Measurements from ENCODE around the gene TNFAIP2. TPM values are rescaled to one million over a fixed set of nuclear protein-coding genes. Genes with fewer than 3 reads are reported as not detected.

The TNFAIP2 gene
- total and polyA plus RNA-seq, 2 of the 4 experiments (the other 2 are of a cell fraction), result 6.3 to 9.6 TPM

- H3K4me1 ChIP-seq (ENCODE audit: control insufficient read depth, insufficient read depth, low read length), result no peaks in the 10 kb centered on the region
- H3K27me3 ChIP-seq (ENCODE audit: control insufficient read depth, insufficient read depth, low read length), result peaks cover 76% of the 10 kb centered on the region
- BruUV-seq (replicated peaks), result no TSS peak
- H2AFZ ChIP-seq (replicated peaks; ENCODE audit: low read length, poor library complexity), result no peak overlapping the region
- H3K79me1 ChIP-seq (ENCODE audit: low read depth in 1 of 2, low read length in 2 of 2), result no peaks in the 10 kb centered on the region
- H3K9me1 ChIP-seq (ENCODE audit: insufficient read depth, low read length), result no peaks in the 10 kb centered on the region
- TF ChIP-seq SMC3 (IDR thresholded peaks at IDR 0.05; ENCODE audit: low read depth, low read length) (no peak), RCOR1 (IDR thresholded peaks at IDR 0.05; ENCODE audit: insufficient replicate concordance, low read length) (no peak), MAFK (IDR thresholded peaks at IDR 0.05; ENCODE audit: low read depth, low read length) (no peak), CEBPB (IDR thresholded peaks at IDR 0.05; ENCODE audit: low read depth, low read length) (no peak), MXI1 (IDR thresholded peaks at IDR 0.05; ENCODE audit: borderline replicate concordance, low read depth, low read length) (no peak), MAZ (IDR thresholded peaks at IDR 0.05; ENCODE audit: borderline replicate concordance, low read depth, low read length) (no peak), CTCF (conservative IDR thresholded peaks at IDR 0.05; ENCODE audit: low read depth, low read length) (no peak), NFE2L2 (IDR thresholded peaks at IDR 0.05; ENCODE audit: low read depth, low read length) (no peak), ELK1 (IDR thresholded peaks at IDR 0.05; ENCODE audit: borderline replicate concordance, low read depth, low read length) (no peak), CHD1 (IDR thresholded peaks at IDR 0.05; ENCODE audit: low read depth, low read length) (no peak), BHLHE40 (IDR thresholded peaks at IDR 0.05; ENCODE audit: low read depth, low read length) (no peak), RFX5 (IDR thresholded peaks at IDR 0.05; ENCODE audit: low read depth, low read length) (no peak), POLR2A (IDR thresholded peaks at IDR 0.05; ENCODE audit: low read depth, low read length) (no peak), RAD21 (IDR thresholded peaks at IDR 0.05; ENCODE audit: low read length) (no peak)
- no peak overlapping the region for H3K14ac ChIP-seq (replicated peaks; ENCODE audit: low read depth, low read length)
- dilution Hi-C loops (cut with HindIII; ENCODE audit: low sequenced_read_pairs, unreplicated experiment) (no loop called here), in situ Hi-C loops (cut with MboI; ENCODE audit: low sequenced_read_pairs) (no loop called here), intact Hi-C loops (cut with micrococcal nuclease) (no loop called here)
- no peak overlapping the region for H3K4me2 ChIP-seq (ENCODE audit: low read depth, low read length)
- WGBS, 2 experiments (ENCODE audit: extremely low coverage in 2 of 2, insufficient read length in 1 of 2), result 44% methylated on average over 2 of the region's 4 CpGs; no CpG with 5 or more reads in 1 of the 2 experiments
- no peak overlapping the region for H3K4ac ChIP-seq (ENCODE audit: low read depth, low read length)
- H3K18ac ChIP-seq (ENCODE audit: low read depth, low read length), result no peak overlapping the region
- POLR2A ChIA-PET (ENCODE audit: unreplicated experiment), result no interaction called here
- no peak overlapping the region for H3K56ac ChIP-seq (ENCODE audit: extremely low read depth, insufficient read depth, low read length)
- H2BK20ac ChIP-seq (ENCODE audit: low read depth, low read length), result no peak overlapping the region
- H2BK120ac ChIP-seq (ENCODE audit: low read depth, low read length), result no peak overlapping the region
- no peaks in the 10 kb centered on the region for H4K20me1 ChIP-seq (ENCODE audit: insufficient read depth, low read length)
- ATAC-seq (ENCODE audit: low read depth) (no peak), DNase-seq (no peak)
- no peak overlapping the region for H3K23ac ChIP-seq (ENCODE audit: low read depth, low read length)
- no peaks in the 10 kb centered on the region for H3K36me3 ChIP-seq (ENCODE audit: control insufficient read depth, insufficient read depth, low read length)
- H3K9me3 ChIP-seq (ENCODE audit: control insufficient read depth, insufficient read depth, low read length), result 0 out of 2 replicates have a peak, but pooled peaks cover 3% of the 10 kb centered on the region
- no peak overlapping the region for H4K5ac ChIP-seq (ENCODE audit: low read depth, low read length)
- CTCF ChIA-PET, result interaction anchor here (0.7 kb wide), 1 partner anchor 139 kb away, joined by 3 read pairs; no protein-coding TSS in a partner anchor
- no peak overlapping the region for H4K8ac ChIP-seq (ENCODE audit: low read depth in 2 of 2, low read length in 2 of 2)
- H4K91ac ChIP-seq (ENCODE audit: insufficient read depth, low read depth, low read length), result no peak overlapping the region
- H3K27ac ChIP-seq (ENCODE audit: insufficient read depth, low read length), result no peak overlapping the region
- no peak overlapping the region for H3K4me3 ChIP-seq (ENCODE audit: insufficient read depth, low read depth, low read length)
- no peak overlapping the region for H2AK9ac ChIP-seq (replicated peaks; ENCODE audit: low read depth, low read length, poor library complexity)
- no peak overlapping the region for H2BK15ac ChIP-seq (ENCODE audit: low read depth, low read length)
- no peak overlapping the region for H2AK5ac ChIP-seq (ENCODE audit: low read depth, low read length)
- H3K9ac ChIP-seq (ENCODE audit: low read depth, low read length), result no peak overlapping the region
- H2BK5ac ChIP-seq (ENCODE audit: low read depth, low read length, poor library complexity, severe bottlenecking), result no peak overlapping the region
Observed at GRCh38 chr14:103161054-103161397, 37.8 kb downstream of the TNFAIP2 start.

Measured in IMR-90 (cell line).